HEK293 (cell line): Measurements from ENCODE around the gene PAXX.
A peak's percentile ranks its signal among the peaks of the same experiment; 100 is the strongest.

Experiments
- CTCF ChIA-PET: fragments of 350-600 bp; formaldehyde crosslinking; extraction: SDS; loops from one replicate; lab custom pipeline; 2021; ENCODE audit warnings: antibody characterized with exemption; lab: Yijun Ruan, JAX
- POLR2A ChIA-PET: fragments of 300-600 bp; formaldehyde crosslinking; extraction: SDS; loops from one replicate; lab custom pipeline; 2020; ENCODE audit warnings: antibody characterized with exemption, inconsistent platforms; lab: Yijun Ruan, JAX
- H3K27ac ChIP-seq: fragments of 200-500 bp; sonication (Bioruptor generic); 2 replicates; pipeline ENCODE4 v1.5.1; 2014; ENCODE audit warnings: low read depth, low read length, control low read depth, inconsistent platforms; ENCODE audit errors: extremely low read depth
- H3K36me3 ChIP-seq, 2 experiments: fragments of 200-500 bp in 1 of 2; sonication (Bioruptor generic) in 1 of 2; 1 replicate in 1 of 2; 2 replicates in 1 of 2; pipeline ENCODE4 v1.5.1; 2014 to 2017; ENCODE audit warnings: inconsistent platforms in 2 of 2, low read length in 2 of 2; ENCODE audit not compliant: control insufficient read depth in 2 of 2, insufficient read depth in 1 of 2
- H3K4me1 ChIP-seq: fragments of 200-500 bp; sonication (Bioruptor generic); 2 replicates; pipeline ENCODE4 v1.5.1; 2014; ENCODE audit warnings: mild to moderate bottlenecking, low read length, inconsistent platforms; ENCODE audit not compliant: control insufficient read depth, insufficient read depth
- H3K4me3 ChIP-seq: 2 replicates; pipeline ENCODE4 v1.5.1; 2011; ENCODE audit warnings: low read depth, mild to moderate bottlenecking, control low read depth, low read length, moderate library complexity
- H3K9me3 ChIP-seq: fragments of 200-500 bp; sonication (Bioruptor generic); 2 replicates; pipeline ENCODE4 v1.5.1; 2014; ENCODE audit warnings: low read depth, low read length, inconsistent platforms; ENCODE audit not compliant: control insufficient read depth, insufficient read depth
- BCL11A ChIP-seq: fragments of 450-650 bp; formaldehyde crosslinking; IDR thresholded peaks from 2 replicates; pipeline ENCODE4 v1.5.1; 2016; ENCODE audit warnings: low read depth, missing biosample characterization, missing genetic modification characterization
- CTCF ChIP-seq: fragments of 450-650 bp; formaldehyde crosslinking; IDR thresholded peaks from 2 replicates; pipeline ENCODE4 v1.5.1; 2016; ENCODE audit warnings: missing biosample characterization, missing genetic modification characterization
- INSM2 ChIP-seq: fragments of 450-650 bp; formaldehyde crosslinking; IDR thresholded peaks from 2 replicates; pipeline ENCODE4 v1.5.1; 2016; ENCODE audit warnings: missing biosample characterization, missing genetic modification characterization
- KLF17 ChIP-seq: fragments of 450-650 bp; formaldehyde crosslinking; IDR thresholded peaks from 2 replicates; pipeline ENCODE4 v1.5.1; 2016; ENCODE audit warnings: missing biosample characterization, missing genetic modification characterization
- OVOL3 ChIP-seq: fragments of 450-650 bp; formaldehyde crosslinking; IDR thresholded peaks from 2 replicates; pipeline ENCODE4 v1.5.1; 2016; ENCODE audit warnings: missing biosample characterization, missing genetic modification characterization
- PATZ1 ChIP-seq: fragments of 450-650 bp; formaldehyde crosslinking; IDR thresholded peaks from 2 replicates; pipeline ENCODE4 v1.5.1; 2016; ENCODE audit warnings: missing biosample characterization, missing genetic modification characterization
- ZBTB21 ChIP-seq: fragments of 450-650 bp; formaldehyde crosslinking; IDR thresholded peaks from 2 replicates; pipeline ENCODE4 v1.5.1; 2017; ENCODE audit warnings: missing biosample characterization, missing genetic modification characterization
- ZIC2 ChIP-seq: fragments of 450-650 bp; formaldehyde crosslinking; IDR thresholded peaks from 2 replicates; pipeline ENCODE4 v1.5.1; 2016; ENCODE audit warnings: missing biosample characterization, missing genetic modification characterization
- ZNF19 ChIP-seq: fragments of 450-650 bp; formaldehyde crosslinking; IDR thresholded peaks from 2 replicates; pipeline ENCODE4; 2016; ENCODE audit warnings: missing biosample characterization, missing genetic modification characterization, low read depth
- ZNF335 ChIP-seq: fragments of 450-650 bp; formaldehyde crosslinking; conservative IDR thresholded peaks from 2 replicates; pipeline ENCODE4 v1.5.1; 2016; ENCODE audit warnings: missing biosample characterization, missing genetic modification characterization
- ZNF341 ChIP-seq: fragments of 450-650 bp; formaldehyde crosslinking; IDR thresholded peaks from 2 replicates; pipeline ENCODE4; 2016; ENCODE audit warnings: low read depth, missing biosample characterization, missing genetic modification characterization
- ZNF366 ChIP-seq: fragments of 450-650 bp; formaldehyde crosslinking; conservative IDR thresholded peaks from 2 replicates; pipeline ENCODE4 v1.5.1; 2016; ENCODE audit warnings: missing biosample characterization, missing genetic modification characterization
- ZNF426 ChIP-seq: fragments of 450-650 bp; formaldehyde crosslinking; IDR thresholded peaks from 2 replicates; pipeline ENCODE4 v1.5.1; 2017; ENCODE audit warnings: missing biosample characterization, missing genetic modification characterization, mild to moderate bottlenecking, inconsistent platforms, moderate library complexity
- ZNF48 ChIP-seq: fragments of 450-650 bp; formaldehyde crosslinking; IDR thresholded peaks from 2 replicates; pipeline ENCODE4 v1.5.1; 2016; ENCODE audit warnings: missing biosample characterization, missing genetic modification characterization
- ZNF488 ChIP-seq: fragments of 450-650 bp; formaldehyde crosslinking; IDR thresholded peaks from 2 replicates; pipeline ENCODE4 v1.5.1; 2016; ENCODE audit warnings: missing biosample characterization, missing genetic modification characterization
- ZNF513 ChIP-seq: fragments of 450-650 bp; IDR thresholded peaks from 2 replicates; pipeline ENCODE4 v1.5.1; 2018; ENCODE audit warnings: missing biosample characterization, missing genetic modification characterization
- ZNF580 ChIP-seq: fragments of 450-650 bp; formaldehyde crosslinking; IDR thresholded peaks from 2 replicates; pipeline ENCODE4 v1.5.1; 2016; ENCODE audit warnings: missing biosample characterization, missing genetic modification characterization
- ZNF600 ChIP-seq: fragments of 450-650 bp; formaldehyde crosslinking; IDR thresholded peaks from 2 replicates; pipeline ENCODE4 v1.5.1; 2016; ENCODE audit warnings: missing biosample characterization, missing genetic modification characterization
- ZNF629 ChIP-seq: fragments of 450-650 bp; formaldehyde crosslinking; IDR thresholded peaks from 2 replicates; pipeline ENCODE4 v1.5.1; 2017; ENCODE audit warnings: missing biosample characterization, missing genetic modification characterization
- ZNF660 ChIP-seq: fragments of 450-650 bp; IDR thresholded peaks from 2 replicates; pipeline ENCODE4 v1.5.1; 2018; ENCODE audit warnings: missing biosample characterization, mild to moderate bottlenecking, missing genetic modification characterization
- ZNF692 ChIP-seq: fragments of 450-650 bp; formaldehyde crosslinking; IDR thresholded peaks from 2 replicates; pipeline ENCODE4 v1.5.1; 2016; ENCODE audit warnings: missing biosample characterization, missing genetic modification characterization
- ZNF701 ChIP-seq: fragments of 450-650 bp; formaldehyde crosslinking; IDR thresholded peaks from 2 replicates; pipeline ENCODE4 v1.5.1; 2016; ENCODE audit warnings: missing biosample characterization, missing genetic modification characterization
- ZNF707 ChIP-seq: fragments of 450-650 bp; formaldehyde crosslinking; IDR thresholded peaks from 2 replicates; pipeline ENCODE4 v1.5.1; 2016; ENCODE audit warnings: missing biosample characterization, missing genetic modification characterization
- ZNF777 ChIP-seq: fragments of 450-650 bp; formaldehyde crosslinking; IDR thresholded peaks from 2 replicates; pipeline ENCODE4 v1.5.1; 2017; ENCODE audit warnings: missing biosample characterization, missing genetic modification characterization, borderline replicate concordance

PAXX gene

GRCh38 chr9:136992819-136993369 is 672 bp downstream of the PAXX start (continued):
- TF ChIP-seq PATZ1 (tag by site-specific recombination) (peak; percentile 57; the same call in 1 of the 2 replicates), ZNF600 (tag by site-specific recombination) (peak; percentile 72; the same call in 1 of the 2 replicates), ZNF366 (no peak), ZNF629 (tag by site-specific recombination) (no peak; the same call in 1 of the 2 replicates), ZNF426 (tag by site-specific recombination) (no peak), OVOL3 (tag by site-specific recombination) (no peak), ZNF660 (no peak), ZBTB21 (tag by site-specific recombination) (no peak), INSM2 (tag by site-specific recombination) (0 out of 2 replicates have a peak, but pooled peaks have one; percentile 1), BCL11A (0 out of 2 replicates have a peak, but pooled peaks have one; percentile 1), ZNF335 (tag by site-specific recombination) (peak; percentile 51)

GRCh38 chr9:136994180-136994887 is 2.1 kb downstream of the PAXX start:
- Histone ChIP-seq H3K36me3 (peaks cover 0 to 18% of the 10 kb centered on the region in 2 experiments; a peak in 1 of 3 replicates), H3K4me3 (no peak overlapping the region), H3K9me3 (no peaks in the 10 kb centered on the region), H3K4me1 (peaks cover 5% of the 10 kb centered on the region), H3K27ac (no peak overlapping the region)
- CTCF ChIA-PET: interaction anchor here (0.7 to 2.9 kb wide), 4 partner anchors 21 to 46 kb away, joined by 3 to 28 read pairs (median 14); no protein-coding TSS in a partner anchor
- POLR2A ChIA-PET: interaction anchor here (1.6 to 2.8 kb wide), 3 partner anchors 8 to 128 kb away, joined by 4 to 25 read pairs (median 24); partner anchors contain the start of gene EDF1
- TF ChIP-seq ZNF707 (tag by site-specific recombination) (no peak), ZNF777 (no peak), ZNF701 (tag by site-specific recombination) (no peak), ZNF692 (no peak), ZNF48 (tag by site-specific recombination) (no peak), ZNF488 (tag by site-specific recombination) (no peak), ZNF341 (tag by site-specific recombination) (0 out of 2 replicates have a peak, but pooled peaks have one; percentile 33), ZIC2 (tag by site-specific recombination) (no peak), KLF17 (tag by site-specific recombination) (no peak), CTCF (no peak), ZNF513 (tag by site-specific recombination) (no peak), ZNF580 (no peak), ZNF19 (tag by site-specific recombination) (no peak)
